ENCODE data around the gene CLIP3. TPM values are rescaled to one million over a fixed set of nuclear protein-coding genes. Genes with fewer than 3 reads are reported as not detected.
"Not testable (repeated sequence)": the region's sequence is repeated elsewhere in the genome, so short reads cannot be mapped to it uniquely, and the experiment has no call there.

CLIP3 gene
- total and polyA plus RNA-seq, 7 donors = 1.2 to 53.7 (median 22.5) TPM

- 84 to 87% methylated on average over 10 of the region's 10 CpGs for WGBS, 2 donors
- Histone ChIP-seq H3K9me3 (no peaks in the 10 kb centered on the region), H3K4me3 (no peak overlapping the region), H3K27ac (no peak overlapping the region), H3K27me3 (no peaks in the 10 kb centered on the region), H3K36me3 (no peaks in the 10 kb centered on the region), H3K4me1 (no peaks in the 10 kb centered on the region)
- DNase-seq = no peak
- TF ChIP-seq EP300 (IDR thresholded peaks at IDR 0.05) (no peak), POLR2AphosphoS5 (IDR thresholded peaks at IDR 0.05) (no peak), POLR2A (IDR thresholded peaks at IDR 0.05) (no peak), CTCF (IDR thresholded peaks at IDR 0.05) (no peak)
- intact Hi-C loops (cut with DNase I) = no loop called here
Observed at GRCh38 chr19:36073121-36073876, 40.6 kb upstream of the CLIP3 start.

DNA sequence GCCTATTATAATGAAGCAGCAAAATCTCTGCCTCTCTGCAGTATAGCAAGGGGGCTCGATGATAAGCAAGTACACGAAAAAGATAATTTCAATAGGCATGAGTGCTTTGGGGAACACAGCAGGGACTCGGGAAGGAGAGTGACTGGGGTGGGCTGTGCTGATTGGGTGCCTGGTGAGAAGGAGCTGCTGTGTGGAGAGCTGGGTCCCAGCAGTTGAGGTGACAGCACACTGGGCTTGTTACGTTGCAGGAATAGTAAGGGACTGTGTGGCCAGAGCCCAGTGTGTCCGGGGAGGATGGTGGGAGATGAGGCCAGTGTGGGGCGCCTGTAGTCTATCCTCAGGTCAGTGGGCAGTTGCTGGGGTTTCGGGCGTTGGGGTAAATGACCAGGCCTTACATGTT, 39.4 kb upstream of the CLIP3 start:
- no peaks in the 10 kb centered on the region for H3K4me1 ChIP-seq
- no peaks in the 10 kb centered on the region for H3K36me3 ChIP-seq
- H3K4me3 ChIP-seq = no peak overlapping the region
- intact Hi-C loops (cut with DNase I) = no loop called here
- WGBS, 2 donors = 90 to 97% methylated on average over 8 of the region's 8 CpGs
- H3K27me3 ChIP-seq = no peaks in the 10 kb centered on the region
- H3K9me3 ChIP-seq = no peaks in the 10 kb centered on the region
- no peak for DNase-seq
- TF ChIP-seq POLR2A (IDR thresholded peaks at IDR 0.05) = no peak
- TF ChIP-seq POLR2AphosphoS5 (IDR thresholded peaks at IDR 0.05) = no peak
- no peak for TF ChIP-seq CTCF (IDR thresholded peaks at IDR 0.05)
- TF ChIP-seq EP300 (IDR thresholded peaks at IDR 0.05) = no peak
- no peak overlapping the region for H3K27ac ChIP-seq

GRCh38 chr19:36068810-36069499, 36.3 kb upstream of the CLIP3 start:
- H3K9me3 ChIP-seq; H3K4me3 ChIP-seq; intact Hi-C loops (cut with DNase I); H3K27me3 ChIP-seq; DNase-seq; H3K27ac ChIP-seq; H3K36me3 ChIP-seq; H3K4me1 ChIP-seq: not testable (repeated sequence)
- WGBS, 2 donors = 98% methylated on average over 54 of the region's 57 CpGs

- no peaks in the 10 kb centered on the region for H3K4me1 ChIP-seq
- intact Hi-C loops (cut with DNase I) = no loop called here
- H3K4me3 ChIP-seq = no peak overlapping the region
- no peak for DNase-seq
- no peaks in the 10 kb centered on the region for H3K36me3 ChIP-seq
- H3K9me3 ChIP-seq = no peaks in the 10 kb centered on the region
- H3K27ac ChIP-seq = no peak overlapping the region
- TF ChIP-seq POLR2AphosphoS5 (IDR thresholded peaks at IDR 0.05) (no peak), EP300 (IDR thresholded peaks at IDR 0.05) (no peak), POLR2A (IDR thresholded peaks at IDR 0.05) (no peak)
- no peaks in the 10 kb centered on the region for H3K27me3 ChIP-seq
- WGBS, 2 donors = 93 to 98% methylated on average over 11 of the region's 11 CpGs
Observed at GRCh38 chr19:36067681-36068080, 35.0 kb upstream of the CLIP3 start.

DNA sequence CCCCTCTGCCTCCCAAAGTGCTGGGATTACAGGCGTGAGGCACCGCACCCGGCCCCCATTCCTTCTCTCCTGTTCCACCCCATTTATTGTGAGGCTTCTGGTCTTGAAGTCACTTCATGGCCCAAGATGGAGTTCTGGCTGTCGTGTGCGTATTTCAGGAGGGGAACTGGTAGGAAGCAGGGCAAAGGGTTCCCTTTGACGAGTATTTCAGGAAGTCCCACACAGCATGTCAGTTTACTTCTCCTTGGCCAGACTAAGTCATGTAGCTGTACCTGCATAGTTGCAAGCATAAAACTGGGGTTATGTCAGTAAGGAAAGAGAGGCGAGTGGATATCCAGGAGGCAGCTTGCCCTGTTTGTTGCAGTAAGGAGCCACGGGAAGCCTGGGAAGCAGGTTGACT, 32.2 kb upstream of the CLIP3 start:
- 95 to 97% methylated on average over 8 of the region's 8 CpGs for WGBS, 2 donors
- Histone ChIP-seq H3K27ac (no peak overlapping the region), H3K9me3 (no peaks in the 10 kb centered on the region), H3K4me3 (no peak overlapping the region), H3K36me3 (no peaks in the 10 kb centered on the region), H3K27me3 (no peaks in the 10 kb centered on the region), H3K4me1 (no peaks in the 10 kb centered on the region)
- TF ChIP-seq POLR2A (IDR thresholded peaks at IDR 0.05) (no peak), POLR2AphosphoS5 (IDR thresholded peaks at IDR 0.05) (no peak), EP300 (IDR thresholded peaks at IDR 0.05) (no peak), CTCF (IDR thresholded peaks at IDR 0.05) (no peak)
- no peak for DNase-seq
- intact Hi-C loops (cut with DNase I) = no loop called here

Measured in sigmoid colon (tissue), 7 donors.